Central memory CD8-positive, alpha-beta T cell (primary cell): ENCODE data around the gene PCAT7.
"Not testable (repeated sequence)": the region's sequence is repeated elsewhere in the genome, so short reads cannot be mapped to it uniquely, and the experiment has no call there.

Source experiments
- ATAC-seq: fragments of 150-1000 bp; cut with Tn5 transposase; replicated peaks from 2 replicates; pipeline ENCODE4 v1.10.0; 2022; ENCODE audit warnings: mild to moderate bottlenecking, moderate FRiP score, moderate number of reproducible peaks; ENCODE audit not compliant: poor library complexity, severe bottlenecking; ENCODE audit errors: extremely low read depth
- DNase-seq, 2 donors: peaks; one replicate each; pipeline ENCODE4 v3.0.0; 2021; ENCODE audit warnings: low spot score in 2 of 2
- H3K27ac Mint-ChIP-seq: one replicate; pipeline ENCODE4 v1.8.0; 2022; ENCODE audit warnings: low read depth, mild to moderate bottlenecking, moderate library complexity, mixed read lengths
- H3K27me3 Mint-ChIP-seq: one replicate; pipeline ENCODE4 v1.8.0; 2022; ENCODE audit warnings: mixed read lengths
- H3K36me3 Mint-ChIP-seq: one replicate; pipeline ENCODE4 v1.8.0; 2022; ENCODE audit warnings: mild to moderate bottlenecking, moderate library complexity, mixed read lengths; ENCODE audit not compliant: insufficient read depth
- H3K4me1 Mint-ChIP-seq: one replicate; pipeline ENCODE4 v1.8.0; 2022; ENCODE audit warnings: mixed read lengths
- H3K4me3 Mint-ChIP-seq: one replicate; pipeline ENCODE4 v1.8.0; 2022; ENCODE audit warnings: mild to moderate bottlenecking, moderate library complexity, mixed read lengths
- H3K9me3 Mint-ChIP-seq: one replicate; pipeline ENCODE4 v1.8.0; 2022; ENCODE audit warnings: mixed read lengths

The PCAT7 gene

GRCh38 chr9:94554439-94555331, at the start of gene PCAT7:
TSS of gene PCAT7 (plus strand) at chr9:94555083.
- no peak within 1 kb of the TSS for H3K27ac Mint-ChIP-seq
- no peaks in the 10 kb centered on the region for H3K36me3 Mint-ChIP-seq
- ATAC-seq (no peak), DNase-seq (no peak)
- peaks cover 36% of the 10 kb centered on the region for H3K27me3 Mint-ChIP-seq
- H3K9me3 Mint-ChIP-seq, result no peaks in the 10 kb centered on the region
- no peak within 1 kb of the TSS for H3K4me3 Mint-ChIP-seq
- H3K4me1 Mint-ChIP-seq, result no peaks in the 10 kb centered on the region

- DNase-seq, ATAC-seq, H3K36me3 Mint-ChIP-seq: not testable (repeated sequence)
These were observed 48.5 kb upstream of the PCAT7 start for GRCh38 chr9:94506370-94506769.

GRCh38 chr9:94507531-94508258, 47.2 kb upstream of the PCAT7 start:
- no peaks in the 10 kb centered on the region for H3K4me1 Mint-ChIP-seq
- H3K27me3 Mint-ChIP-seq, result peaks cover 51% of the 10 kb centered on the region
- no peak for DNase-seq
- peaks cover 3% of the 10 kb centered on the region for H3K36me3 Mint-ChIP-seq
- H3K4me3 Mint-ChIP-seq, result no peak overlapping the region
- no peak overlapping the region for H3K27ac Mint-ChIP-seq
- no peaks in the 10 kb centered on the region for H3K9me3 Mint-ChIP-seq
- ATAC-seq, result no peak

More at GRCh38 chr9:94506370-94506769, 48.5 kb upstream of the PCAT7 start:
- H3K27ac Mint-ChIP-seq, H3K4me3 Mint-ChIP-seq, H3K9me3 Mint-ChIP-seq, H3K4me1 Mint-ChIP-seq: not testable (repeated sequence)
- peaks cover 52% of the 10 kb centered on the region for H3K27me3 Mint-ChIP-seq

GRCh38 chr9:94511134-94511954, 43.5 kb upstream of the PCAT7 start:
- H3K36me3 Mint-ChIP-seq, result peaks cover 3% of the 10 kb centered on the region
- no peak overlapping the region for H3K4me3 Mint-ChIP-seq

GRCh38 chr9:94511955-94512265, 43.0 kb upstream of the PCAT7 start:
- Mint-ChIP-seq H3K27me3 (peaks cover 17% of the 10 kb centered on the region), H3K4me1 (no peaks in the 10 kb centered on the region), H3K27ac (no peak overlapping the region), H3K4me3 (no peak overlapping the region), H3K36me3 (peaks cover 2% of the 10 kb centered on the region), H3K9me3 (no peaks in the 10 kb centered on the region)
- ATAC-seq (no peak), DNase-seq (no peak)

More at GRCh38 chr9:94511134-94511954, 43.5 kb upstream of the PCAT7 start:
- DNase-seq (no peak), ATAC-seq (no peak)
- no peaks in the 10 kb centered on the region for H3K9me3 Mint-ChIP-seq
- no peak overlapping the region for H3K27ac Mint-ChIP-seq
- H3K27me3 Mint-ChIP-seq, result peaks cover 17% of the 10 kb centered on the region
- H3K4me1 Mint-ChIP-seq, result no peaks in the 10 kb centered on the region

- no peaks in the 10 kb centered on the region for H3K4me1 Mint-ChIP-seq
- DNase-seq, result no peak
- peaks cover 10% of the 10 kb centered on the region for H3K27me3 Mint-ChIP-seq
- no peak overlapping the region for H3K4me3 Mint-ChIP-seq
- no peak overlapping the region for H3K27ac Mint-ChIP-seq
- H3K36me3 Mint-ChIP-seq, result no peaks in the 10 kb centered on the region
- ATAC-seq, result no peak
- H3K9me3 Mint-ChIP-seq, result no peaks in the 10 kb centered on the region
These were observed 40.2 kb upstream of the PCAT7 start for GRCh38 chr9:94514722-94515121.

GRCh38 chr9:94517254-94517653, 37.6 kb upstream of the PCAT7 start:
- H3K4me3 Mint-ChIP-seq, result no peak overlapping the region
- H3K9me3 Mint-ChIP-seq, result no peaks in the 10 kb centered on the region
- peaks cover 9% of the 10 kb centered on the region for H3K27me3 Mint-ChIP-seq
- H3K27ac Mint-ChIP-seq, result no peak overlapping the region
- no peak for ATAC-seq
- H3K36me3 Mint-ChIP-seq, result no peaks in the 10 kb centered on the region
- DNase-seq, result no peak
- no peaks in the 10 kb centered on the region for H3K4me1 Mint-ChIP-seq

- DNase-seq (no peak), ATAC-seq (no peak)
- no peak overlapping the region for H3K4me3 Mint-ChIP-seq
- no peak overlapping the region for H3K27ac Mint-ChIP-seq
- H3K9me3 Mint-ChIP-seq, result no peaks in the 10 kb centered on the region
- no peaks in the 10 kb centered on the region for H3K36me3 Mint-ChIP-seq
- H3K27me3 Mint-ChIP-seq, result peaks cover 13% of the 10 kb centered on the region
- H3K4me1 Mint-ChIP-seq, result no peaks in the 10 kb centered on the region
These were observed 29.4 kb upstream of the PCAT7 start for GRCh38 chr9:94525396-94526035.

- peaks cover 21% of the 10 kb centered on the region for H3K27me3 Mint-ChIP-seq
- no peak overlapping the region for H3K27ac Mint-ChIP-seq
- no peaks in the 10 kb centered on the region for H3K36me3 Mint-ChIP-seq
- no peak for ATAC-seq
- no peak for DNase-seq
- H3K9me3 Mint-ChIP-seq, result no peaks in the 10 kb centered on the region
- no peak overlapping the region for H3K4me3 Mint-ChIP-seq
- no peaks in the 10 kb centered on the region for H3K4me1 Mint-ChIP-seq
These were observed 28.6 kb upstream of the PCAT7 start for GRCh38 chr9:94526271-94526670.

- H3K27ac Mint-ChIP-seq, result no peak overlapping the region
- H3K36me3 Mint-ChIP-seq, result no peaks in the 10 kb centered on the region
- ATAC-seq (no peak), DNase-seq (no peak)
- H3K4me1 Mint-ChIP-seq, result no peaks in the 10 kb centered on the region
- no peak overlapping the region for H3K4me3 Mint-ChIP-seq
- peaks cover 27% of the 10 kb centered on the region for H3K27me3 Mint-ChIP-seq
- no peaks in the 10 kb centered on the region for H3K9me3 Mint-ChIP-seq
These were observed 27.9 kb upstream of the PCAT7 start for GRCh38 chr9:94526951-94527350.

- no peak overlapping the region for H3K27ac Mint-ChIP-seq
- ATAC-seq, result no peak
- no peak for DNase-seq
- no peaks in the 10 kb centered on the region for H3K9me3 Mint-ChIP-seq
- no peak overlapping the region for H3K4me3 Mint-ChIP-seq
- H3K27me3 Mint-ChIP-seq, result peaks cover 36% of the 10 kb centered on the region
- no peaks in the 10 kb centered on the region for H3K4me1 Mint-ChIP-seq
- H3K36me3 Mint-ChIP-seq, result no peaks in the 10 kb centered on the region
These were observed 26.0 kb upstream of the PCAT7 start for GRCh38 chr9:94528886-94529285.

GRCh38 chr9:94533155-94533554, 21.7 kb upstream of the PCAT7 start:
- no peak for DNase-seq
- Mint-ChIP-seq H3K27me3 (peaks cover 45% of the 10 kb centered on the region), H3K27ac (no peak overlapping the region), H3K9me3 (no peaks in the 10 kb centered on the region), H3K4me1 (no peaks in the 10 kb centered on the region), H3K4me3 (no peak overlapping the region), H3K36me3 (no peaks in the 10 kb centered on the region)
- ATAC-seq, result no peak
